H1 (cell line): Measurements from ENCODE around the gene MYH7. TPM values are rescaled to one million over a fixed set of nuclear protein-coding genes. Genes with fewer than 3 reads are reported as not detected.

ENCODE experiments used
- CREB1 ChIP-seq: IDR thresholded peaks from 2 replicates; pipeline ENCODE4 v1.6.1; 2012; ENCODE audit warnings: inconsistent platforms
- CTBP2 ChIP-seq: IDR thresholded peaks from 2 replicates; pipeline ENCODE4 v1.7.0; 2011; ENCODE audit warnings: borderline replicate concordance, mild to moderate bottlenecking, moderate library complexity, mixed read lengths, low read length; ENCODE audit not compliant: insufficient read depth, insufficient read length
- FOSL1 ChIP-seq: IDR thresholded peaks from 2 replicates; pipeline ENCODE4 v1.6.1; 2011; ENCODE audit warnings: mild to moderate bottlenecking, low read depth, low read length, moderate library complexity; ENCODE audit not compliant: insufficient read depth
- GABPA ChIP-seq: IDR thresholded peaks from 2 replicates; pipeline ENCODE4 v1.6.1; 2011; ENCODE audit warnings: mild to moderate bottlenecking, low read length, moderate library complexity, borderline replicate concordance; ENCODE audit not compliant: insufficient read depth
- RBBP5 ChIP-seq: IDR thresholded peaks from 2 replicates; pipeline ENCODE4 v1.7.1; 2012; ENCODE audit warnings: low read depth, mild to moderate bottlenecking, inconsistent platforms, low read length, moderate library complexity, borderline replicate concordance
- SIN3A ChIP-seq, 2 experiments: IDR thresholded peaks in 1 of 2; conservative IDR thresholded peaks in 1 of 2; 2 replicates each; pipeline ENCODE4 v1.6.1; 2011 to 2012; ENCODE audit warnings: low read length in 2 of 2, improper control_type of control experiment in 1 of 2, low read depth in 1 of 2, mild to moderate bottlenecking in 1 of 2
- polyA plus RNA-seq, 7 experiments: library from polyadenylated mRNA; depleted of rRNA in 3 of 7; stranded (reverse) in 5 of 7; unstranded in 2 of 7; fragments of >200 nt in 5 of 7; fragments of 200-250 nt in 2 of 7; gene quantifications; 1 replicate in 5 of 7; 2 replicates in 1 of 7; 4 replicates in 1 of 7; pipeline versions ENCODE4 v1.2.1 to v1.2.3, GENCODE V29; 2011 to 2013; ENCODE audit warnings: missing spikeins in 2 of 7, mixed read lengths in 2 of 7
- total RNA-seq: library from RNA; stranded (reverse); fragmentation: NEBNext Ultra II Directional; extraction: Animal tissue kit (Norgen Biotek cat#: 25700); gene quantifications from 2 replicates; pipeline ENCODE4 v1.2.1, GENCODE V29; 2021

Gene MYH7
- total and polyA plus RNA-seq, 2 of the 8 experiments (the other 6 are each of a cell fraction or from before 2014, with no cell fraction given): not detected

GRCh38 chr14:23382731-23383440 is 52.6 kb downstream of the MYH7 start (continued):
- TF ChIP-seq GABPA: no peak
- no peak for TF ChIP-seq SIN3A (conservative IDR thresholded peaks at IDR 0.05 in 1 of 2, IDR thresholded peaks at IDR 0.05 in 1 of 2; ENCODE audit: low read depth in 1 of 2, low read length in 2 of 2)
- TF ChIP-seq CREB1: no peak
- TF ChIP-seq RBBP5: no peak
- no peak for TF ChIP-seq CTBP2
- no peak for TF ChIP-seq FOSL1
